ENCODE measurements around the gene SLC44A3. TPM values are rescaled to one million over a fixed set of nuclear protein-coding genes. Genes with fewer than 3 reads are reported as not detected.

The SLC44A3 gene
- total and polyA plus RNA-seq, 2 of the 13 experiments (the other 11 are each of a cell fraction or from before 2014, with no cell fraction given): 6.8 to 14.1 TPM

GRCh38 chr1:94799206-94799605, 21.0 kb upstream of the SLC44A3 start:
- CTCF ChIA-PET (ENCODE audit: low intra/inter-chr PET ratio, low total read pairs): no interaction called here
- Histone ChIP-seq H3K27ac (ENCODE audit: extremely low read length, insufficient read depth, low read length) (peak overlapping the region; percentile 42), H3K4me3 (replicated peaks in 1 of 3; ENCODE audit: insufficient read depth in 1 of 3, low read depth in 2 of 3, low read length in 3 of 3) (no peak overlapping the region), H3K9ac (ENCODE audit: insufficient read depth, low read depth, low read length) (no peak overlapping the region; the same call in 1 of the 2 replicates), H3K79me2 (ENCODE audit: insufficient read depth, low read length) (no peaks in the 10 kb centered on the region), H2AFZ (ENCODE audit: low read length) (no peak overlapping the region), H4K20me1 (ENCODE audit: insufficient read depth, low read length) (no peaks in the 10 kb centered on the region), H3K4me1 (ENCODE audit: insufficient read depth, low read length) (peaks cover 93% of the 10 kb centered on the region), H3K36me3 (replicated peaks in 1 of 2; ENCODE audit: control insufficient read depth in 1 of 2, insufficient read depth in 2 of 2, low read length in 2 of 2) (no peaks in the 10 kb centered on the region), H3K9me3 (ENCODE audit: low read length) (no peaks in the 10 kb centered on the region), H3K4me2 (ENCODE audit: low read depth, low read length) (no peak overlapping the region), H3K27me3 (ENCODE audit: control insufficient read depth in 1 of 2, insufficient read depth in 2 of 2, low read length in 2 of 2) (no peaks in the 10 kb centered on the region)
- no peak for ATAC-seq
- no TSS peak for BruUV-seq (replicated peaks)
- FAIRE-seq: no peak
- in situ Hi-C loops (cut with HindIII; ENCODE audit: extremely low pct_ligation_motif_present, low pct_unique_long_range_greater_than_20kb) (no loop called here), intact Hi-C loops (cut with micrococcal nuclease; ENCODE audit: unreplicated experiment) (no loop called here)
- 49% methylated on average over 4 of the region's 4 CpGs for WGBS (ENCODE audit: low lambda C conversion rate)
- POLR2A ChIA-PET: no interaction called here
- peak; percentile 68 for DNase-seq (ENCODE audit: low spot score)
- TF ChIP-seq ZNF550 (CRISPR knock-in tag; IDR thresholded peaks at IDR 0.05; ENCODE audit: borderline replicate concordance) (no peak), ZNF317 (CRISPR knock-in tag; IDR thresholded peaks at IDR 0.05) (0 out of 2 replicates have a peak, but pooled peaks have one; percentile 69), ZNF556 (CRISPR knock-in tag; IDR thresholded peaks at IDR 0.05; ENCODE audit: borderline replicate concordance) (no peak), ZZZ3 (CRISPR knock-in tag; IDR thresholded peaks at IDR 0.05; ENCODE audit: borderline replicate concordance) (no peak), ATF1 (CRISPR knock-in tag; IDR thresholded peaks at IDR 0.05) (no peak), HNF1A (IDR thresholded peaks at IDR 0.05; ENCODE audit: low read depth) (no peak), HNF1A (CRISPR knock-in tag; IDR thresholded peaks at IDR 0.05; ENCODE audit: borderline replicate concordance) (no peak), PLRG1 (conservative IDR thresholded peaks at IDR 0.05) (no peak), SKIL (CRISPR knock-in tag; IDR thresholded peaks at IDR 0.05; ENCODE audit: borderline replicate concordance) (no peak), THRA (CRISPR knock-in tag; IDR thresholded peaks at IDR 0.05; ENCODE audit: borderline replicate concordance) (peak; percentile 92; the same call in 1 of the 2 replicates), ZNF724P (CRISPR knock-in tag; IDR thresholded peaks at IDR 0.05; ENCODE audit: borderline replicate concordance) (no peak), ATF2 (CRISPR knock-in tag; IDR thresholded peaks at IDR 0.05) (0 out of 2 replicates have a peak, but pooled peaks have one; percentile 33)

Data from HepG2 (cell line).